ENCODE data around the gene LHFPL3. TPM values are rescaled to one million over a fixed set of nuclear protein-coding genes. Genes with fewer than 3 reads are reported as not detected.

The LHFPL3 gene
- total and polyA plus RNA-seq, 2 donors (not counting 3 experiments of a cell fraction or from before 2014, with no cell fraction given), result not detected

- no TSS peak for BruUV-seq (replicated peaks)
- no peak for FAIRE-seq
- POLR2A ChIA-PET, result no interaction called here
Measured at GRCh38 chr7:104486931-104487330, 158.5 kb downstream of the LHFPL3 start.

DNA sequence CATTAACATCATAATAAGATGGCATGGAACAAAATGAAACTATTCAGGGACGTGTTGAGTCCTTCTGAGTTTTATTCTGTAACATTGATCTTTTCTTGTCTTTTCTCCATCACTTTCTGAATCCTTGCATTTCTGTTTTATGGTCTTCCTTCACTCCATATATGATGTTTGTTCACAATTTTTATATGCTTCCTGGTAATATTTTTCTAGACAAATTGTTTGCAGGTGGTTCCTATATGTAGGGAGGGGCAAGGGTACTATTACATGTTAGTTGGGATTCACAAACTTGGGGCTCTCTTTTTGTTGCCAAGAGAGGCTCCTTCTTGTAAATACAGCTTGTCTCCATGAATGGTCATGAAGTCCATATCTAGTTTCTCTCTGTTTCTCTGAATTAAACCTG is 159.2 kb downstream of the LHFPL3 start:
- H3K9me1 ChIP-seq (replicated peaks; ENCODE audit: control insufficient read depth, extremely low read depth, insufficient read depth, low read length), result no peaks in the 10 kb centered on the region
- BruUV-seq (replicated peaks), result no TSS peak
- no peaks in the 10 kb centered on the region for H4K20me1 ChIP-seq (replicated peaks; ENCODE audit: control insufficient read depth, extremely low read depth, insufficient read depth, low read length)
- intact Hi-C loops (cut with micrococcal nuclease), result no loop called here
- H2AFZ ChIP-seq (ENCODE audit: low read depth, low read length), result no peak overlapping the region
- H3K36me3 ChIP-seq (ENCODE audit: control insufficient read depth in 2 of 2, extremely low read depth in 1 of 2, insufficient read depth in 2 of 2, low read length in 2 of 2), result no peaks in the 10 kb centered on the region
- TF ChIP-seq, protein P1, sequence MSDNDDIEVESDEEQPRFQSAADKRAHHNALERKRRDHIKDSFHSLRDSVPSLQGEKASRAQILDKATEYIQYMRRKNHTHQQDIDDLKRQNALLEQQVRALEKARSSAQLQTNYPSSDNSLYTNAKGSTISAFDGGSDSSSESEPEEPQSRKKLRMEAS (IDR thresholded peaks at IDR 0.05; ENCODE audit: insufficient read depth, insufficient read length), result no peak
- FAIRE-seq (no peak), DNase-seq (ENCODE audit: low read depth, low spot score) (no peak)
- H3K27ac ChIP-seq (ENCODE audit: insufficient read depth, low read depth, low read length), result no peak overlapping the region
- POLR2A ChIA-PET, result no interaction called here
- H3K9me3 ChIP-seq (replicated peaks; ENCODE audit: control insufficient read depth, insufficient read depth, low read length), result no peaks in the 10 kb centered on the region
- no peaks in the 10 kb centered on the region for H3K4me1 ChIP-seq (ENCODE audit: control insufficient read depth, extremely low read depth, insufficient read depth, low read length)
- CTCF ChIA-PET, result no interaction called here
- H3K27me3 ChIP-seq (ENCODE audit: control insufficient read depth in 2 of 2, insufficient read depth in 2 of 2, low read length in 2 of 2), result no peaks in the 10 kb centered on the region
- no peaks in the 10 kb centered on the region for H3K79me2 ChIP-seq (ENCODE audit: control insufficient read depth, insufficient read depth, low read length)
- no peak overlapping the region for H3K4me2 ChIP-seq (ENCODE audit: insufficient read depth, low read length)
- no peak overlapping the region for H3K4me3 ChIP-seq (replicated peaks in 1 of 3; ENCODE audit: insufficient read depth in 1 of 3, low read depth in 1 of 3, low read length in 3 of 3)
- dilution Hi-C loops (cut with MboI; ENCODE audit: extremely low pct_ligation_motif_present, low sequenced_read_pairs), result no loop called here
- H3K9ac ChIP-seq (replicated peaks; ENCODE audit: extremely low read depth, insufficient read depth, low read length), result no peak overlapping the region

More at GRCh38 chr7:104486931-104487330, 158.5 kb downstream of the LHFPL3 start:
- Histone ChIP-seq H3K9ac (replicated peaks; ENCODE audit: extremely low read depth, insufficient read depth, low read length) (no peak overlapping the region), H3K4me2 (ENCODE audit: insufficient read depth, low read length) (no peak overlapping the region), H3K4me3 (replicated peaks in 1 of 3; ENCODE audit: insufficient read depth in 1 of 3, low read depth in 1 of 3, low read length in 3 of 3) (no peak overlapping the region), H3K4me1 (ENCODE audit: control insufficient read depth, extremely low read depth, insufficient read depth, low read length) (no peaks in the 10 kb centered on the region), H2AFZ (ENCODE audit: low read depth, low read length) (no peak overlapping the region), H3K27me3 (ENCODE audit: control insufficient read depth in 2 of 2, insufficient read depth in 2 of 2, low read length in 2 of 2) (no peaks in the 10 kb centered on the region), H3K9me3 (replicated peaks; ENCODE audit: control insufficient read depth, insufficient read depth, low read length) (no peaks in the 10 kb centered on the region), H4K20me1 (replicated peaks; ENCODE audit: control insufficient read depth, extremely low read depth, insufficient read depth, low read length) (no peaks in the 10 kb centered on the region), H3K9me1 (replicated peaks; ENCODE audit: control insufficient read depth, extremely low read depth, insufficient read depth, low read length) (no peaks in the 10 kb centered on the region), H3K27ac (ENCODE audit: insufficient read depth, low read depth, low read length) (no peak overlapping the region), H3K36me3 (ENCODE audit: control insufficient read depth in 2 of 2, extremely low read depth in 1 of 2, insufficient read depth in 2 of 2, low read length in 2 of 2) (no peaks in the 10 kb centered on the region), H3K79me2 (ENCODE audit: control insufficient read depth, insufficient read depth, low read length) (no peaks in the 10 kb centered on the region)
- no peak for DNase-seq (ENCODE audit: low read depth, low spot score)
- TF ChIP-seq EZH2 (IDR thresholded peaks at IDR 0.05; ENCODE audit: borderline replicate concordance, low read depth, low read length, severe bottlenecking) (no peak), CTCF (IDR thresholded peaks at IDR 0.05; ENCODE audit: extremely low read depth in 1 of 2, insufficient read depth in 1 of 2, low read depth in 1 of 2, low read length in 2 of 2) (no peak), MYC (IDR thresholded peaks at IDR 0.05; ENCODE audit: low read depth, low read length) (no peak), JUN (IDR thresholded peaks at IDR 0.05; ENCODE audit: borderline replicate concordance, insufficient read depth, insufficient read length, low read depth) (no peak)
- dilution Hi-C loops (cut with MboI; ENCODE audit: extremely low pct_ligation_motif_present, low sequenced_read_pairs) (no loop called here), intact Hi-C loops (cut with micrococcal nuclease) (no loop called here)
- CTCF ChIA-PET, result no interaction called here

Measured in endothelial cell of umbilical vein (primary cell).